ENCODE measurements around the gene PARS2.

Gene PARS2

GRCh38 chr1:54736685-54737084 is 27.6 kb downstream of the PARS2 start:
- no peak for DNase-seq (ENCODE audit: low spot score)

DNA sequence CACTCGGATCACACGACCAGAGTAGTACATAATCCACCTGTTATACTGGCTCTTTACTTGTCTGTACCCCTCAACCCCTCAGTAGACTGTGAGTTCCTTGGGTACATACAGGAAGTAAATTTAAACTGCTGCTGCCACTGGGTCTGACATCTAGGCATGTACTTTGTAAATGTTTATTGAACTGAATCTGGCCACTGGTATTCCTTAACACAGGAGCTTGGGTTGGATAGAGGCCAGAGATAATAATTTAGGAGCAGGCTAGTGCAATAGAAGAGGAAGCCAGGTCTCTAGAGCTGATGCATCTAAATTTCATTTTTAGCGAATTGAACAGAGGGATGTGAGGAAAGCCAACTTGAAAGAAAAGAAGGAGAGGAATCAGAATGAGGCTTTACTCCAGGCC is 36.3 kb downstream of the PARS2 start:
- no peak for DNase-seq (ENCODE audit: low spot score)

DNA sequence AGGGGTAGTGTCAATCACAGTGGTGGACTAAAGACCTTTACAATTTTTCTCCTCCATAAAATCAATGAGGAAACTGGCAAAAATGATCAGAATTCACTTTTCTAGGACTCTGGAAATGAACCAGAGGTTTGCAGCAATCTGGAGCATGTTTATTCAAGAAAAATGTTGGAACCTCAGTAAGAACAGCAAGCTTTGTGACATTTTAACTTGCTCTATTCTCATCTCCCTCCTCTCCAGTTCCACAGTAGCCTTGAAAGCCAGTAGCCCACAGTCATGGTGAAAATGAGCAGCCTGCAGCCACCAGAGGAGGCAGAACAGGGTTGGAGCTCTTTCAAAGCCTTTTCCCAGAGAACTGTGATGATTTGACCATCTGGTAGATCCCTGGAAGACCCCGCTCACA is 39.6 kb downstream of the PARS2 start:
- no peak for DNase-seq (ENCODE audit: low spot score)

DNA sequence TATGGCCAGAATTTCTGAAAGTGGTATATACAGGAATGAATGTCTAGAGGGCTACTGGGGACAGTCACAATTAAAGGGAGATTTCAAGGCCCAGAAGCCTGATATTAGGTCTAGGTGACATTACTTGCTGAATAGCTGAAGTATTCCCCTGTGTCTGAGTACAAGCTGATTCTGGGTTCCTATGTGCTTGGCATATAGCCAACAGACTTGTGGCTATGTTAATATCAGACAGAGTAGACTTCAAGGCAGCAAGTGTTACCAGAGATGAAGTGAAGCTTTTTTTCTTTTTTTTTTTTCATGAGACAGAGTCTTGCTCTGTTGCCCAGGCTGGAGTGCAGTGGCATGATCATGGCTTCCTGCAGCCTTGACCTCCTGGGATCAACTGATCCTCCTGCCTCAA is 40.3 kb downstream of the PARS2 start:
- no peak for DNase-seq (ENCODE audit: low spot score)

DNA sequence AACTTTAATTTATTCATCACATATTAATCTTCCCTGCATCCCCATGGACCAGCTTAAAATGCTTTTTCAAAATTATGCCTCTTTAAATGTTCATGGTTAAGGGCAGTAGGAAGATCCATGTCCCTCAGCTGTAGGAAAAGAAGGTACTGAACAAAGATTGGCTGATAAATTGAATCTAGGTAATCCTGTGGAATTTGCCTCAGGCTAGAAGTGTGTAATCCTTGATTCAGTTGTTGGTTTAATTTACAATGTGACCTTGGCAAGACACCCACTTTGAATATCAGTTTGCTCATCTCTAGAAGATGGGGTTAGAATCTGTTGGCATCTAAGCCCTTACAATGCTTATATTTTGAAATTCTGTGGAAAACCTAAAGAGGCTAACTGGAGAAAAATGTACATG is 42.6 kb downstream of the PARS2 start:
- DNase-seq (ENCODE audit: low spot score), result no peak

DNA sequence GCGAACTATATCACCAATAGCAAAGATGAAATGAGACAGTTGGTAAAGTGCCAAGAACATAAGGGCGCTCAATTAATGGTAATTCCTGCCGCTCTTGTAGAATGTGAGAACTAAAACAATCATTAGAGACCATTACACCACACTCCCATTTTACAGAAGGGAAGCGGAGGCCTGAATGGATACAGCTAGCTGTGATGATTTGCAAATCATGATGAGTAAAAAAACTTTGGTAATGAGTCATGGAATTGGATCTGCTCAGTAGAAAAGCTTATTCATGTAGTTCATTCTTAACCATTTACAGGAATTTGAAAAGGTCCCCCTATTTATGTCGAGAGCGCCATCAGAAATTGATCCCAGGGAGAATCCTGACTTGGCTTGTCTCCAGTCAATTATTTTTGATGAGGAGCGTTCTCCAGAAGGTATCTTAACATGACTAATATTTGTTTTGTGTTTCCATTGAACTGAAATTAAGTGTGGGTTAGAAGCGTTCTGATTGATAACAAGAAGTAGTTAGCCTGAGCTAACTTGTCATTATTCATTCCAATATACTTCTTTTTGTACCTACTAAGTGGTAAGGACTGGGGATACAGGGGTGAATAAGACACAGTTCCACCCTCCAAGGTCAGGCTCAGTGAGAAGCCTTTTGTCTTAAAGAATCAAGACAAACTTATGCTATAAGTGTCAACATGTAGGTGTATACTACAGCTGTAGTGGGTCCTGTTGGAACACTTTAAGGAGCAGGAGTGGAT is 47.9 kb downstream of the PARS2 start:
- no peak for DNase-seq (ENCODE audit: low spot score)

DNA sequence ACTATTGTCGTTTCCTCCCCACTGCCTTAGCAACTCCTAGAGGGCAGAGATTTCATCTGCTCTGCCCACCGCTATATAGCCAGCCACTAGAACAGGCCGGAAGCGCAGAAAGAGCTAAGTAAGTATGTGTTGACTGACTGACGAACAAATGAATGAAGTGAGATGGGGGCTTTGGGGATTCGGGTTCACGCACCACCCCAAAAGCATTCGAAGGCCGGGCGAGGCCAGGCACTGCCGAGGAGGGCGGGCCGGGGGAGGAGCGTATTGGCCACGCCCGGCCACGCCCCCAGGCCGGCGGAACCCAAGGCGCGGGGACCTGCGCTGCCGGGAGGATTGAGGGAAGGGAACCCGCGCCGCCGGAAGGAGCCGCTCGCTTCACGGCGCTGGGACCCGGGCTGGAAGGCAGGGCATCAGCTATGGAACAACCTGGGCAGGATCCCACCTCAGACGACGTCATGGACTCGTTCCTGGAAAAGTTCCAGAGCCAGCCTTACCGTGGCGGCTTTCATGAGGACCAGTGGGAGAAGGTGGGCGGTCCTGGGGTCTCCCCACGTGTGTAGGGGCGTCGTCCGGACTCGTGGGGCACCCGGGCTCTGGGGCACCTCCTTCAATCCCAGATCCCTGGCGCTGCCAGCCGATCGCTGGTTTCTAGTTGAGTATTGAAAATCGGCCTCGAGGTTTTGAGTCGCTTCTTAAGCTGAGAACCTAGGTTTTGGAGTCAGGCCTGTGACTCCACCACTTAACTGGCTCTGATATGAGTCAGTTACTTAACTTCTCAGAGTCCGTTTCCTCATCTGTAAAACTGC is 48.6 kb downstream of the PARS2 start, which contains the start of gene TTC4:
TSS of gene TTC4 (plus strand) at position 369 of the 806 bp plus-strand sequence. CDS start at position 417, 48 bp downstream.
- DNase-seq (ENCODE audit: low spot score), result peak; percentile 98

GRCh38 chr1:54714881-54715492 is 49.3 kb downstream of the PARS2 start:
- no peak for DNase-seq (ENCODE audit: low spot score)

DNA sequence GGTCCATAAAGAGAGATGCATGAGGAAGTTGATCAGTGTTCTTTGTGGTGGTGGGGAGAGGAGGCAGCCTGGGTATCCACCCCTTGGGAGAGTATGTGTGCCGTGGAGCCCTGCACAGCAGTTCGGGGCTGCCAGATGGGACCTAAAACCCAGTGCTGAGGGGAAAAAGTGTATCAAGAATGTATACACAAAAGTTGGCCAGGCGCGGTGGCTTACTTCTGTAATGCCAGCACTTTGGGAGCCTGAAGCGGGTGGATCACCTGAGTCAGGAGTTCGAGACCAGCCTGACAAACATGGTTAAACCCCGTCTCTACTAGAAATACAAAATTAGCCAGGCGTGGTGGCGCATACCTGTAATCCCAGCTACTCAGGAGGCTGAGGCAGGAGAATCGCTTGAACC is 52.8 kb downstream of the PARS2 start:
- no peak for DNase-seq (ENCODE audit: low spot score)

GRCh38 chr1:54710841-54711240 is 53.5 kb downstream of the PARS2 start:
- DNase-seq (ENCODE audit: low spot score), result no peak

- DNase-seq (ENCODE audit: low spot score), result no peak
Observed at GRCh38 chr1:54710434-54710833, 53.9 kb downstream of the PARS2 start.

- DNase-seq (ENCODE audit: low spot score), result no peak
Observed at GRCh38 chr1:54709547-54710292, 54.6 kb downstream of the PARS2 start.

- DNase-seq (ENCODE audit: low spot score), result no peak
Observed at GRCh38 chr1:54708385-54708784, 55.9 kb downstream of the PARS2 start.
